H9 (cell line): ENCODE results near the gene STAT2. TPM values are rescaled to one million over a fixed set of nuclear protein-coding genes. Genes with fewer than 3 reads are reported as not detected.

Experiments used
- DNase-seq: peaks from one replicate; pipeline ENCODE4 v3.0.0-alpha.2; 2017
- H2AFZ ChIP-seq: one replicate; pipeline ENCODE4 v1.6.1; 2013; ENCODE audit warnings: mild to moderate bottlenecking, low read length, control low read depth, moderate library complexity
- H2AK5ac ChIP-seq: 2 replicates; pipeline ENCODE4 v1.6.1; 2013; ENCODE audit warnings: low read length, control low read depth, mixed read lengths; ENCODE audit not compliant: insufficient read length
- H2BK120ac ChIP-seq: one replicate; pipeline ENCODE4 v1.6.1; 2013; ENCODE audit warnings: low read depth, mild to moderate bottlenecking, low read length, control low read depth, inconsistent platforms; ENCODE audit not compliant: poor library complexity, severe bottlenecking
- H2BK12ac ChIP-seq: 2 replicates; pipeline ENCODE4 v1.6.1; 2013; ENCODE audit warnings: low read length, control low read depth, mixed read lengths, low read depth; ENCODE audit not compliant: insufficient read length
- H2BK15ac ChIP-seq: 2 replicates; pipeline ENCODE4 v1.6.1; 2013; ENCODE audit warnings: low read depth, low read length, control low read depth
- H2BK20ac ChIP-seq: one replicate; pipeline ENCODE4 v1.6.1; 2013; ENCODE audit warnings: low read depth, mild to moderate bottlenecking, low read length, control low read depth, inconsistent platforms; ENCODE audit not compliant: poor library complexity, severe bottlenecking
- H2BK5ac ChIP-seq: 2 replicates; pipeline ENCODE4 v1.6.1; 2013; ENCODE audit warnings: low read length, control low read depth, mixed read lengths; ENCODE audit not compliant: insufficient read length
- H3K14ac ChIP-seq: 2 replicates; pipeline ENCODE4 v1.6.1; 2013; ENCODE audit warnings: low read length, control low read depth; ENCODE audit not compliant: insufficient read depth
- H3K18ac ChIP-seq: 2 replicates; pipeline ENCODE4 v1.6.1; 2013; ENCODE audit warnings: low read depth, mild to moderate bottlenecking, mixed read lengths, low read length, control low read depth; ENCODE audit not compliant: insufficient read length
- H3K23ac ChIP-seq: 2 replicates; pipeline ENCODE4 v1.6.1; 2013; ENCODE audit warnings: low read length, control low read depth, mixed read lengths, low read depth; ENCODE audit not compliant: insufficient read length
- H3K23me2 ChIP-seq: 2 replicates; pipeline ENCODE4 v1.6.1; 2013; ENCODE audit warnings: low read depth, mild to moderate bottlenecking, mixed read lengths, low read length, control low read depth; ENCODE audit not compliant: insufficient read length, poor library complexity, severe bottlenecking
- H3K27ac ChIP-seq: 2 replicates; pipeline ENCODE4 v1.5.1; 2013; ENCODE audit warnings: low read length, control low read depth, mixed read lengths, low read depth; ENCODE audit not compliant: insufficient read length
- H3K27me3 ChIP-seq: 2 replicates; pipeline ENCODE4 v1.6.1; 2013; ENCODE audit warnings: low read length, control low read depth, inconsistent platforms; ENCODE audit not compliant: insufficient read depth
- H3K4ac ChIP-seq: 2 replicates; pipeline ENCODE4 v1.6.1; 2013; ENCODE audit warnings: low read depth, mild to moderate bottlenecking, control low read depth, inconsistent platforms, low read length, moderate library complexity
- H3K4me1 ChIP-seq: 2 replicates; pipeline ENCODE4 v1.6.1; 2013; ENCODE audit warnings: low read length, control low read depth, inconsistent platforms; ENCODE audit not compliant: insufficient read depth
- H3K4me2 ChIP-seq: 2 replicates; pipeline ENCODE4 v1.6.1; 2013; ENCODE audit warnings: low read length, control low read depth, mixed read lengths; ENCODE audit not compliant: insufficient read length, insufficient read depth
- H3K56ac ChIP-seq: 2 replicates; pipeline ENCODE4 v1.6.1; 2013; ENCODE audit warnings: low read depth, mild to moderate bottlenecking, mixed read lengths, low read length, control low read depth; ENCODE audit not compliant: insufficient read length
- H3K79me1 ChIP-seq: 2 replicates; pipeline ENCODE4 v1.6.1; 2013; ENCODE audit warnings: low read depth, mild to moderate bottlenecking, moderate library complexity, low read length, control low read depth, inconsistent platforms; ENCODE audit not compliant: insufficient read depth, poor library complexity, severe bottlenecking
- H3K79me2 ChIP-seq: 2 replicates; pipeline ENCODE4 v1.6.1; 2013; ENCODE audit warnings: low read length, control low read depth, inconsistent platforms; ENCODE audit not compliant: insufficient read depth
- H3K9ac ChIP-seq: 2 replicates; pipeline ENCODE4 v1.6.1; 2013; ENCODE audit warnings: low read length, control low read depth, mixed read lengths; ENCODE audit not compliant: insufficient read length; ENCODE audit errors: extremely low read depth
- H3K9me3 ChIP-seq: one replicate; pipeline ENCODE4 v1.6.1; 2013; ENCODE audit warnings: low read depth, low read length, inconsistent platforms; ENCODE audit not compliant: control insufficient read depth
- H3T11ph ChIP-seq: one replicate; pipeline ENCODE4 v1.6.1; 2013; ENCODE audit warnings: mild to moderate bottlenecking, low read length, control low read depth, inconsistent platforms
- H4K20me1 ChIP-seq: one replicate; pipeline ENCODE4 v1.6.1; 2013; ENCODE audit not compliant: control insufficient read depth, insufficient read length, insufficient read depth
- H4K5ac ChIP-seq: 2 replicates; pipeline ENCODE4 v1.6.1; 2013; ENCODE audit warnings: low read depth, mild to moderate bottlenecking, mixed read lengths, low read length, control low read depth; ENCODE audit not compliant: insufficient read length
- H4K8ac ChIP-seq: replicated peaks from 2 replicates; pipeline ENCODE4 v1.6.1; 2013; ENCODE audit warnings: low read length, control low read depth, mixed read lengths, low read depth; ENCODE audit not compliant: insufficient read length
- H4K91ac ChIP-seq: 2 replicates; pipeline ENCODE4 v1.6.1; 2013; ENCODE audit warnings: low read depth, mild to moderate bottlenecking, moderate library complexity, mixed read lengths, low read length, control low read depth; ENCODE audit not compliant: insufficient read length
- H3K27ac Mint-ChIP-seq, 3 experiments: 2 replicates in 2 of 3; 3 replicates in 1 of 3; pipeline ENCODE4 v1.8.0; 2020 to 2021; ENCODE audit warnings: mixed read lengths in 3 of 3, mild to moderate bottlenecking in 1 of 3, moderate library complexity in 1 of 3
- H3K27me3 Mint-ChIP-seq: 2 replicates; pipeline ENCODE4 v1.8.0; 2021; ENCODE audit warnings: low read depth, mild to moderate bottlenecking, moderate library complexity, mixed read lengths
- H3K36me3 Mint-ChIP-seq, 3 experiments: 2 replicates in 2 of 3; 3 replicates in 1 of 3; pipeline ENCODE4 v1.8.0; 2020 to 2021; ENCODE audit warnings: low read depth in 3 of 3, mixed read lengths in 3 of 3; ENCODE audit not compliant: insufficient read depth in 1 of 3
- H3K4me1 Mint-ChIP-seq, 2 experiments: 2 replicates each; pipeline ENCODE4 v1.8.0; 2020; ENCODE audit warnings: mixed read lengths in 2 of 2
- H3K4me3 Mint-ChIP-seq, 2 experiments: 2 replicates in 1 of 2; 3 replicates in 1 of 2; pipeline ENCODE4 v1.8.0; 2020 to 2021; ENCODE audit warnings: mild to moderate bottlenecking in 2 of 2, mixed read lengths in 2 of 2, moderate library complexity in 1 of 2
- H3K9me3 Mint-ChIP-seq, 2 experiments: 2 replicates in 1 of 2; 3 replicates in 1 of 2; pipeline ENCODE4 v1.8.0; 2020; ENCODE audit warnings: mild to moderate bottlenecking in 2 of 2, mixed read lengths in 2 of 2, moderate library complexity in 1 of 2
- CTCF ChIP-seq: fragments of 200-600 bp; sonication (generic); conservative IDR thresholded peaks from 3 replicates; pipeline ENCODE4 v1.8.0; 2021; ENCODE audit warnings: antibody characterized with exemption, mild to moderate bottlenecking
- whole genome bisulfite sequencing: extraction: QIAGEN DNeasy Blood & Tissue Kit; methylation state at CpG from one replicate; pipeline ENCODE4 v1.1.7; 2013; ENCODE audit warnings: missing lambda C conversion rate, low lambda C conversion rate, mixed read lengths; ENCODE audit not compliant: insufficient read length; ENCODE audit errors: extremely low coverage; 5-methylcytosine and 5-hydroxymethylcytosine counted together
- total RNA-seq: library from RNA; stranded (reverse); gene quantifications from 2 replicates; pipeline ENCODE4 v1.2.1, GENCODE V29; 2021

Gene STAT2
- total RNA-seq, 1 experiment from 2014 or later, result 47.8 TPM

DNA sequence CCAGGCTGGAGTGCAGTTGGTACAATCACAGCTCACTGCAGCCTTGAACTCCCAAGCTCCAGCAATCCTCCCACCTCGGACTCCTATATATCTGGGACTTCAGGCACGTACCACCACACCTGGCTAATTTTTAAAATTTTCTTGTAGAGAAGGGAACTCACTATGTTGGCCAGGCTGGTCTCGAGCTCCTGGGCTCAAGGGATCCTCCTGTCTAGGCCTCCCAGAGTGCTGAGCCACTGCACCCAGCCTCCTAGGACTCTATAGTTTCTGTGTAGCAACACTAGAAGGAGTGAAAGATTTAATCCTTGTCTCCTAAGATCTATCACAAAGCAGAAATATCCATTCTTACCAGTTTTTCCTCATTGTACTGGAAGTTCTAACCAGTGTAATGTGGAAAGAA lies 7.0 kb upstream of the STAT2 start:
- TF ChIP-seq CTCF, result no peak
- WGBS, result no CpG with 5 or more reads among the region's 3 CpGs
- H3K23ac ChIP-seq, result no peak overlapping the region
- H3K56ac ChIP-seq, result no peak overlapping the region
- H3K9ac ChIP-seq, result no peak overlapping the region
- no peak overlapping the region for H2BK20ac ChIP-seq
- H2BK12ac ChIP-seq, result no peak overlapping the region
- H3K4ac ChIP-seq, result no peak overlapping the region
- no peaks in the 10 kb centered on the region for H3K36me3 Mint-ChIP-seq
- H2BK5ac ChIP-seq, result no peak overlapping the region
- H3K27me3 ChIP-seq, result no peaks in the 10 kb centered on the region
- H4K8ac ChIP-seq, result no peak overlapping the region
- H2AFZ ChIP-seq, result no peak overlapping the region
- H3K4me3 Mint-ChIP-seq, result no peak overlapping the region
- H2AK5ac ChIP-seq, result no peak overlapping the region
- H4K20me1 ChIP-seq, result no peaks in the 10 kb centered on the region
- H3K9me3 ChIP-seq, result no peaks in the 10 kb centered on the region
- no peaks in the 10 kb centered on the region for H3K23me2 ChIP-seq
- H3K4me1 ChIP-seq, result no peaks in the 10 kb centered on the region
- DNase-seq, result no peak
- H3K9me3 Mint-ChIP-seq, result peaks cover 2 to 3% of the 10 kb centered on the region in 2 experiments; a peak in 2 of 5 replicates
- H3K14ac ChIP-seq, result no peak overlapping the region
- H3K18ac ChIP-seq, result no peak overlapping the region
- no peak overlapping the region for H4K5ac ChIP-seq
- no peak overlapping the region for H3T11ph ChIP-seq
- H3K79me2 ChIP-seq, result no peaks in the 10 kb centered on the region
- H3K27me3 Mint-ChIP-seq, result peaks cover 10% of the 10 kb centered on the region; the same call in 1 of the 2 replicates
- H3K79me1 ChIP-seq, result no peaks in the 10 kb centered on the region
- no peaks in the 10 kb centered on the region for H3K4me1 Mint-ChIP-seq
- no peak overlapping the region for H2BK15ac ChIP-seq
- no peak overlapping the region for H4K91ac ChIP-seq
- H2BK120ac ChIP-seq, result no peak overlapping the region
- no peak overlapping the region for H3K4me2 ChIP-seq
- H3K27ac Mint-ChIP-seq, result no peak overlapping the region
- no peak overlapping the region for H3K27ac ChIP-seq
